Measurements from ENCODE around the gene ME1.

- TF ChIP-seq EP300 (IDR thresholded peaks at IDR 0.05) (no peak), POLR2A (IDR thresholded peaks at IDR 0.05) (no peak)
- TF ChIP-seq, protein P1, sequence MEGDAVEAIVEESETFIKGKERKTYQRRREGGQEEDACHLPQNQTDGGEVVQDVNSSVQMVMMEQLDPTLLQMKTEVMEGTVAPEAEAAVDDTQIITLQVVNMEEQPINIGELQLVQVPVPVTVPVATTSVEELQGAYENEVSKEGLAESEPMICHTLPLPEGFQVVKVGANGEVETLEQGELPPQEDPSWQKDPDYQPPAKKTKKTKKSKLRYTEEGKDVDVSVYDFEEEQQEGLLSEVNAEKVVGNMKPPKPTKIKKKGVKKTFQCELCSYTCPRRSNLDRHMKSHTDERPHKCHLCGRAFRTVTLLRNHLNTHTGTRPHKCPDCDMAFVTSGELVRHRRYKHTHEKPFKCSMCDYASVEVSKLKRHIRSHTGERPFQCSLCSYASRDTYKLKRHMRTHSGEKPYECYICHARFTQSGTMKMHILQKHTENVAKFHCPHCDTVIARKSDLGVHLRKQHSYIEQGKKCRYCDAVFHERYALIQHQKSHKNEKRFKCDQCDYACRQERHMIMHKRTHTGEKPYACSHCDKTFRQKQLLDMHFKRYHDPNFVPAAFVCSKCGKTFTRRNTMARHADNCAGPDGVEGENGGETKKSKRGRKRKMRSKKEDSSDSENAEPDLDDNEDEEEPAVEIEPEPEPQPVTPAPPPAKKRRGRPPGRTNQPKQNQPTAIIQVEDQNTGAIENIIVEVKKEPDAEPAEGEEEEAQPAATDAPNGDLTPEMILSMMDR (IDR thresholded peaks at IDR 0.05): no peak
Observed at GRCh38 chr6:83285917-83286316, 144.9 kb downstream of the ME1 start.

Data from stomach (tissue), 4 donors.